ENCODE data around the gene COL8A1. TPM values are rescaled to one million over a fixed set of nuclear protein-coding genes. Genes with fewer than 3 reads are reported as not detected.

Gene COL8A1
- total and polyA plus RNA-seq, 9 of the 15 experiments (the other 6 are each of a cell fraction or from before 2014, with no cell fraction given): 0.07 TPM; not detected in 8

- no peaks in the 10 kb centered on the region for H4K20me1 ChIP-seq (replicated peaks; ENCODE audit: control insufficient read depth, insufficient read depth, low read length)
- ChIA-PET POLR2A (no interaction called here), CTCF (ENCODE audit: low intra/inter-chr PET ratio) (no interaction called here)
- H3K4me2 ChIP-seq (ENCODE audit: insufficient read depth, low read length): no peak overlapping the region
- 25% methylated on average over 1 of the region's 1 CpG for WGBS (ENCODE audit: insufficient coverage, low coverage, missing lambda C conversion rate)
- H3K4me1 ChIP-seq (replicated peaks in 1 of 2; ENCODE audit: control insufficient read depth in 2 of 2, insufficient read depth in 2 of 2, low read length in 2 of 2): no peaks in the 10 kb centered on the region
- no peaks in the 10 kb centered on the region for H3K9me3 ChIP-seq (replicated peaks; ENCODE audit: control insufficient read depth, insufficient read depth, low read depth, low read length)
- no peak overlapping the region for H3K9ac ChIP-seq (ENCODE audit: insufficient read depth in 1 of 2, low read depth in 2 of 2, low read length in 2 of 2)
- H3K36me3 ChIP-seq (ENCODE audit: control insufficient read depth, insufficient read depth, low read length): no peaks in the 10 kb centered on the region
- in situ Hi-C loops (cut with MboI): no loop called here
- no peaks in the 10 kb centered on the region for H3K79me2 ChIP-seq (ENCODE audit: control insufficient read depth, insufficient read depth, low read length)
- no peak overlapping the region for H3K4me3 ChIP-seq
- ATAC-seq (no peak), FAIRE-seq (no peak), DNase-seq (ENCODE audit: extremely low read depth in 1 of 4, low spot score in 3 of 4) (no peak)
- H3K27me3 ChIP-seq (ENCODE audit: control insufficient read depth in 2 of 2, insufficient read depth in 2 of 2, low read length in 2 of 2): no peaks in the 10 kb centered on the region
- no peak overlapping the region for H3K27ac ChIP-seq (ENCODE audit: extremely low read depth, low read depth, low read length)
- H2AFZ ChIP-seq (ENCODE audit: low read depth, low read length): no peak overlapping the region
- H3K9me1 ChIP-seq (ENCODE audit: control insufficient read depth, insufficient read depth, low read length): no peaks in the 10 kb centered on the region
- intact Hi-C loops (cut with micrococcal nuclease): no loop called here
- TF ChIP-seq ZNF121 (CRISPR knock-in tag; conservative IDR thresholded peaks at IDR 0.05): no peak
- TF ChIP-seq GMEB1 (CRISPR knock-in tag; IDR thresholded peaks at IDR 0.05): no peak
- TF ChIP-seq MBD2 (IDR thresholded peaks at IDR 0.05; ENCODE audit: borderline replicate concordance, low read depth): no peak
- TF ChIP-seq XRCC5 (IDR thresholded peaks at IDR 0.05; ENCODE audit: low read depth, low read length): no peak
- no peak for TF ChIP-seq ZBTB43 (CRISPR knock-in tag; IDR thresholded peaks at IDR 0.05)
- TF ChIP-seq ZBED1 (IDR thresholded peaks at IDR 0.05): no peak
- TF ChIP-seq ZKSCAN8 (CRISPR knock-in tag; IDR thresholded peaks at IDR 0.05): no peak
- no peak for TF ChIP-seq ZNF511 (CRISPR knock-in tag; IDR thresholded peaks at IDR 0.05)
- TF ChIP-seq ILF3 (IDR thresholded peaks at IDR 0.05; ENCODE audit: borderline replicate concordance): no peak
- TF ChIP-seq ZNF584 (CRISPR knock-in tag; IDR thresholded peaks at IDR 0.05; ENCODE audit: low read depth): no peak
- BruUV-seq (replicated peaks): no TSS peak
Observed at GRCh38 chr3:99709686-99710085, 71.3 kb downstream of the COL8A1 start.
